IMR-90 (cell line): ENCODE measurements around the gene ELAVL4.

Experiments
- CEBPB ChIP-seq: IDR thresholded peaks from 2 replicates; pipeline ENCODE4 v1.6.1; 2012; ENCODE audit warnings: low read depth, low read length, improper control_type of control experiment
- FOS ChIP-seq: fragments of 150-350 bp; IDR thresholded peaks from 2 replicates; pipeline ENCODE4 v1.6.1; 2016; ENCODE audit warnings: low read depth, low read length
- MAFK ChIP-seq: IDR thresholded peaks from 2 replicates; pipeline ENCODE4 v1.6.1; 2012; ENCODE audit warnings: low read depth, low read length, improper control_type of control experiment
- POLR2A ChIP-seq: IDR thresholded peaks from 2 replicates; pipeline ENCODE4 v1.6.1; 2012; ENCODE audit warnings: mild to moderate bottlenecking, low read depth, low read length
- RAD21 ChIP-seq: IDR thresholded peaks from 2 replicates; pipeline ENCODE4 v1.6.1; 2012; ENCODE audit warnings: low read length, improper control_type of control experiment
- RCOR1 ChIP-seq: IDR thresholded peaks from 2 replicates; pipeline ENCODE4 v1.6.1; 2012; ENCODE audit warnings: mild to moderate bottlenecking, low read length, improper control_type of control experiment; ENCODE audit not compliant: insufficient replicate concordance
- RFX5 ChIP-seq: IDR thresholded peaks from 2 replicates; pipeline ENCODE4 v1.8.0; 2012; ENCODE audit warnings: low read depth, mild to moderate bottlenecking, low read length, moderate library complexity
- TF ChIP-seq, protein P1 (sequence below): conservative IDR thresholded peaks from 2 replicates; pipeline ENCODE4 v1.5.1; 2012; ENCODE audit warnings: mild to moderate bottlenecking, low read depth, low read length, improper control_type of control experiment
- TF ChIP-seq, protein P2 (sequence below): fragments of 150-350 bp; IDR thresholded peaks from 2 replicates; pipeline ENCODE4 v1.6.1; 2016; ENCODE audit warnings: low read depth, mild to moderate bottlenecking, low read length, moderate library complexity, borderline replicate concordance
- TF ChIP-seq, protein P3 (sequence below): fragments of 150-350 bp; IDR thresholded peaks from 2 replicates; pipeline ENCODE4 v1.6.1; 2017; ENCODE audit warnings: mild to moderate bottlenecking, antibody characterized with exemption, low read length, low read depth

DNA sequence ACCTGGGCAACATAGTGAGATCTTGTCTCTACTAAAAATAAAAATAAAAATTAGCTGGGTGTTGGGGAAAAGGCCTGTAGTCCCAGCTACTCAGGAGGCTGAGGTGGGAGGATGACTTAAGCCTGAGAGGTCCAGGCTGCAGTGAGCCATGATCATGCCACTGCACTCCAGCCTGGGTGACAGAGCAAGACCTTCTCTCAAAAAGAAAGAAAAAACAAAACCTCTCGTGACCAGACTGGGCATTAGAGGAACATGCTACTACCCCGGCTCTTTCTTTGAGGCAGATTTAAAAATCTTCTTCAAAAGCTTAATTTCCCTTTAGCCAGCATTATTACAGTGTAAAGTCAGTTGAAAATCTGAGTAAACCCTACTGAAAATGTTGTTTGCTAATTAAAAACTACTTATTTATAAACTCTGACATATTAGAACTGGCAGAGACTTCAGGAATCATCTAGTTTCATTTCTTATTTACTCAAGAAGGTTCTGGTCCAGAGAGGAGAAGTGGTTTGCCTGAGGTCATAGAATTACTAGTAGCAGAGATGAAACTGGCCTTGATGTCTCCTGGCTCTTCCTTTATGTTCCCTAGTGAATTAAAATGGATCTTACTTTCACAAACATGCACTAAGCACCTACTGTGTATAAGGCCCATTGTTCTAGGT lies 11.6 kb upstream of the ELAVL4 start:
- TF ChIP-seq, protein P1, sequence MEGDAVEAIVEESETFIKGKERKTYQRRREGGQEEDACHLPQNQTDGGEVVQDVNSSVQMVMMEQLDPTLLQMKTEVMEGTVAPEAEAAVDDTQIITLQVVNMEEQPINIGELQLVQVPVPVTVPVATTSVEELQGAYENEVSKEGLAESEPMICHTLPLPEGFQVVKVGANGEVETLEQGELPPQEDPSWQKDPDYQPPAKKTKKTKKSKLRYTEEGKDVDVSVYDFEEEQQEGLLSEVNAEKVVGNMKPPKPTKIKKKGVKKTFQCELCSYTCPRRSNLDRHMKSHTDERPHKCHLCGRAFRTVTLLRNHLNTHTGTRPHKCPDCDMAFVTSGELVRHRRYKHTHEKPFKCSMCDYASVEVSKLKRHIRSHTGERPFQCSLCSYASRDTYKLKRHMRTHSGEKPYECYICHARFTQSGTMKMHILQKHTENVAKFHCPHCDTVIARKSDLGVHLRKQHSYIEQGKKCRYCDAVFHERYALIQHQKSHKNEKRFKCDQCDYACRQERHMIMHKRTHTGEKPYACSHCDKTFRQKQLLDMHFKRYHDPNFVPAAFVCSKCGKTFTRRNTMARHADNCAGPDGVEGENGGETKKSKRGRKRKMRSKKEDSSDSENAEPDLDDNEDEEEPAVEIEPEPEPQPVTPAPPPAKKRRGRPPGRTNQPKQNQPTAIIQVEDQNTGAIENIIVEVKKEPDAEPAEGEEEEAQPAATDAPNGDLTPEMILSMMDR = no peak
- TF ChIP-seq CEBPB = no peak
- TF ChIP-seq, protein P2, sequence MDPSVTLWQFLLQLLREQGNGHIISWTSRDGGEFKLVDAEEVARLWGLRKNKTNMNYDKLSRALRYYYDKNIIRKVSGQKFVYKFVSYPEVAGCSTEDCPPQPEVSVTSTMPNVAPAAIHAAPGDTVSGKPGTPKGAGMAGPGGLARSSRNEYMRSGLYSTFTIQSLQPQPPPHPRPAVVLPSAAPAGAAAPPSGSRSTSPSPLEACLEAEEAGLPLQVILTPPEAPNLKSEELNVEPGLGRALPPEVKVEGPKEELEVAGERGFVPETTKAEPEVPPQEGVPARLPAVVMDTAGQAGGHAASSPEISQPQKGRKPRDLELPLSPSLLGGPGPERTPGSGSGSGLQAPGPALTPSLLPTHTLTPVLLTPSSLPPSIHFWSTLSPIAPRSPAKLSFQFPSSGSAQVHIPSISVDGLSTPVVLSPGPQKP = no peak
- no peak for TF ChIP-seq RFX5
- TF ChIP-seq MAFK = no peak
- TF ChIP-seq POLR2A = no peak
- no peak for TF ChIP-seq FOS
- no peak for TF ChIP-seq RAD21
- TF ChIP-seq RCOR1 = no peak
- TF ChIP-seq, protein P3, sequence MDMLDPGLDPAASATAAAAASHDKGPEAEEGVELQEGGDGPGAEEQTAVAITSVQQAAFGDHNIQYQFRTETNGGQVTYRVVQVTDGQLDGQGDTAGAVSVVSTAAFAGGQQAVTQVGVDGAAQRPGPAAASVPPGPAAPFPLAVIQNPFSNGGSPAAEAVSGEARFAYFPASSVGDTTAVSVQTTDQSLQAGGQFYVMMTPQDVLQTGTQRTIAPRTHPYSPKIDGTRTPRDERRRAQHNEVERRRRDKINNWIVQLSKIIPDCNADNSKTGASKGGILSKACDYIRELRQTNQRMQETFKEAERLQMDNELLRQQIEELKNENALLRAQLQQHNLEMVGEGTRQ = no peak
